Measurements from ENCODE around the gene EFNB1. TPM values are rescaled to one million over a fixed set of nuclear protein-coding genes. Genes with fewer than 3 reads are reported as not detected.

The EFNB1 gene
- total and polyA plus RNA-seq, 2 experiments from 2014 or later, result 1.3 to 2.7 TPM

DNA sequence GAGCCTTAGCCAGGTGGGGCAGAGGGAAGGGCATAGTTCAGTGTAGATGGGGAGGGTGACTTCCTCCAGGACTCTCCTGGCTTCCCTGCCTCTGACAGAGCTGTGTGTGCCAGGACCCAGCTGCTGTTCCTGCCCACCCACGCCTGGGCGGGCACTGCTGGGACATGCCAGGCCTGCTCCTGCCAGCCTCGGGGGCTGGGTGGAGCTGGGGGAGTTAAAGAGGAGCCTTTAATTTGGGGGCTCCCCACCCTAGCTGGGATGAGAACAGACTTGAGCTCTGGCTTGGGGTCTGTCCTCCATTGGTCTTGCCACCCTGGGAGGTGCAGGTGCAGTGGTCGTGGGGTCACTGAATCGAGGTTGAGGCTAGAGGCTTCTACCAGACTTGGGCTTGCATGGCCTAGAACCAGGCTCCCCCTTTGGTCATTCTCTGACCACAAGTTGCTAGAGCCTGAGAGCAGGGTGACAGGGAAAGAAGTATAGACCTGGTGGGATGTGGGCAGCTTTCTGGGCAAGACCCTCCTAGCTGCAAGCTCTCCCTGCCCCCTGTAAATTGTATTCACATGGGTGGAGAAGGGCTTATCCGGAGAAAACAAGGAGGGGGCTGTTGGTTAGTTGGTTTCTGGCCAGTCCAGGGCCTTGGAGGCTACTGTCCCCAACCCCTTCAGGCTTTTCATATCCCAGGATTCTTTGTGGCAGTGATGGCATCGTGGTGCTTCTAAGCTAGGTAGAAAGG lies 5.7 kb downstream of the EFNB1 start (continued):
- TF ChIP-seq, protein P1, sequence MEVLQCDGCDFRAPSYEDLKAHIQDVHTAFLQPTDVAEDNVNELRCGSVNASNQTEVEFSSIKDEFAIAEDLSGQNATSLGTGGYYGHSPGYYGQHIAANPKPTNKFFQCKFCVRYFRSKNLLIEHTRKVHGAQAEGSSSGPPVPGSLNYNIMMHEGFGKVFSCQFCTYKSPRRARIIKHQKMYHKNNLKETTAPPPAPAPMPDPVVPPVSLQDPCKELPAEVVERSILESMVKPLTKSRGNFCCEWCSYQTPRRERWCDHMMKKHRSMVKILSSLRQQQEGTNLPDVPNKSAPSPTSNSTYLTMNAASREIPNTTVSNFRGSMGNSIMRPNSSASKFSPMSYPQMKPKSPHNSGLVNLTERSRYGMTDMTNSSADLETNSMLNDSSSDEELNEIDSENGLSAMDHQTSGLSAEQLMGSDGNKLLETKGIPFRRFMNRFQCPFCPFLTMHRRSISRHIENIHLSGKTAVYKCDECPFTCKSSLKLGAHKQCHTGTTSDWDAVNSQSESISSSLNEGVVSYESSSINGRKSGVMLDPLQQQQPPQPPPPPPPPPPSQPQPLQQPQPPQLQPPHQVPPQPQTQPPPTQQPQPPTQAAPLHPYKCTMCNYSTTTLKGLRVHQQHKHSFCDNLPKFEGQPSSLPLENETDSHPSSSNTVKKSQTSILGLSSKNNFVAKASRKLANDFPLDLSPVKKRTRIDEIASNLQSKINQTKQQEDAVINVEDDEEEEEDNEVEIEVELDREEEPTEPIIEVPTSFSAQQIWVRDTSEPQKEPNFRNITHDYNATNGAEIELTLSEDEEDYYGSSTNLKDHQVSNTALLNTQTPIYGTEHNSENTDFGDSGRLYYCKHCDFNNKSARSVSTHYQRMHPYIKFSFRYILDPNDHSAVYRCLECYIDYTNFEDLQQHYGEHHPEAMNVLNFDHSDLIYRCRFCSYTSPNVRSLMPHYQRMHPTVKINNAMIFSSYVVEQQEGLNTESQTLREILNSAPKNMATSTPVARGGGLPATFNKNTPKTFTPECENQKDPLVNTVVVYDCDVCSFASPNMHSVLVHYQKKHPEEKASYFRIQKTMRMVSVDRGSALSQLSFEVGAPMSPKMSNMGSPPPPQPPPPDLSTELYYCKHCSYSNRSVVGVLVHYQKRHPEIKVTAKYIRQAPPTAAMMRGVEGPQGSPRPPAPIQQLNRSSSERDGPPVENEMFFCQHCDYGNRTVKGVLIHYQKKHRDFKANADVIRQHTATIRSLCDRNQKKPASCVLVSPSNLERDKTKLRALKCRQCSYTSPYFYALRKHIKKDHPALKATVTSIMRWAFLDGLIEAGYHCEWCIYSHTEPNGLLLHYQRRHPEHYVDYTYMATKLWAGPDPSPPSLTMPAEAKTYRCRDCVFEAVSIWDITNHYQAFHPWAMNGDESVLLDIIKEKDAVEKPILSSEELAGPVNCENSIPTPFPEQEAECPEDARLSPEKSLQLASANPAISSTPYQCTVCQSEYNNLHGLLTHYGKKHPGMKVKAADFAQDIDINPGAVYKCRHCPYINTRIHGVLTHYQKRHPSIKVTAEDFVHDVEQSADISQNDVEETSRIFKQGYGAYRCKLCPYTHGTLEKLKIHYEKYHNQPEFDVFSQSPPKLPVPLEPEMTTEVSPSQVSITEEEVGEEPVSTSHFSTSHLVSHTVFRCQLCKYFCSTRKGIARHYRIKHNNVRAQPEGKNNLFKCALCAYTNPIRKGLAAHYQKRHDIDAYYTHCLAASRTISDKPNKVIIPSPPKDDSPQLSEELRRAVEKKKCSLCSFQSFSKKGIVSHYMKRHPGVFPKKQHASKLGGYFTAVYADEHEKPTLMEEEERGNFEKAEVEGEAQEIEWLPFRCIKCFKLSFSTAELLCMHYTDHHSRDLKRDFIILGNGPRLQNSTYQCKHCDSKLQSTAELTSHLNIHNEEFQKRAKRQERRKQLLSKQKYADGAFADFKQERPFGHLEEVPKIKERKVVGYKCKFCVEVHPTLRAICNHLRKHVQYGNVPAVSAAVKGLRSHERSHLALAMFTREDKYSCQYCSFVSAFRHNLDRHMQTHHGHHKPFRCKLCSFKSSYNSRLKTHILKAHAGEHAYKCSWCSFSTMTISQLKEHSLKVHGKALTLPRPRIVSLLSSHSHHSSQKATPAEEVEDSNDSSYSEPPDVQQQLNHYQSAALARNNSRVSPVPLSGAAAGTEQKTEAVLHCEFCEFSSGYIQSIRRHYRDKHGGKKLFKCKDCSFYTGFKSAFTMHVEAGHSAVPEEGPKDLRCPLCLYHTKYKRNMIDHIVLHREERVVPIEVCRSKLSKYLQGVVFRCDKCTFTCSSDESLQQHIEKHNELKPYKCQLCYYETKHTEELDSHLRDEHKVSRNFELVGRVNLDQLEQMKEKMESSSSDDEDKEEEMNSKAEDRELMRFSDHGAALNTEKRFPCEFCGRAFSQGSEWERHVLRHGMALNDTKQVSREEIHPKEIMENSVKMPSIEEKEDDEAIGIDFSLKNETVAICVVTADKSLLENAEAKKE (CRISPR knock-in tag; IDR thresholded peaks at IDR 0.05), result no peak
- TF ChIP-seq STAT1 (IDR thresholded peaks at IDR 0.05; ENCODE audit: unreplicated experiment), result no peak

DNA sequence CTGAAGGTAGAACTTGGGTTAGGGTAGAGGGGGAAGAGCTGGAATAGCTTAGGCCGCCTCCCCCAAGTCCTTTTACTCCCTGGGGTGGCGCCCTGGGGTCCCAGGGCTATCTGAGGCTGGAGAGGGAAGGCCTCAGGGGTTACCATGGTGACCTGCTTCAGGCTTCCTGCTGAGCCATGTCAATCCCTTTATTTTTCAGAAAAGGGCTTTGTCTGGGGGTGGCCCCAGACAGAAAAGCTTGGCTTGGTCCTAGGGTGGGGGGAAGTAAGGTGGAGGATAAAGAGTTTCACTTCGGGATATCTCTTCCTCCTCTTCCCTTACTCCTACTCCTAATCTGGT lies 6.3 kb downstream of the EFNB1 start:
- no peaks in the 10 kb centered on the region; the same call in 1 of the 2 replicates for H4K20me1 ChIP-seq (replicated peaks; ENCODE audit: insufficient read depth)
- H3K4me3 ChIP-seq, result no peak overlapping the region
- DNase-seq (ENCODE audit: low spot score), result no peak
- peaks cover 37% of the 10 kb centered on the region for H3K27me3 Mint-ChIP-seq (ENCODE audit: insufficient read depth, low read depth, poor library complexity)
- H3K27ac Mint-ChIP-seq, result no peak overlapping the region
- H3F3A ChIP-seq (replicated peaks; ENCODE audit: low read depth), result no peaks in the 10 kb centered on the region
- H3K27me3 ChIP-seq (ENCODE audit: insufficient read depth), result peaks cover 61% of the 10 kb centered on the region
- H3K9me2 ChIP-seq (ENCODE audit: insufficient read depth), result no peaks in the 10 kb centered on the region
- no peak overlapping the region for H3K27ac ChIP-seq (ENCODE audit: low read depth)
- no peak for ATAC-seq
- H3K4me3 Mint-ChIP-seq, result no peak overlapping the region
- H2AFZ ChIP-seq, result no peak overlapping the region
- TF ChIP-seq, protein P2, sequence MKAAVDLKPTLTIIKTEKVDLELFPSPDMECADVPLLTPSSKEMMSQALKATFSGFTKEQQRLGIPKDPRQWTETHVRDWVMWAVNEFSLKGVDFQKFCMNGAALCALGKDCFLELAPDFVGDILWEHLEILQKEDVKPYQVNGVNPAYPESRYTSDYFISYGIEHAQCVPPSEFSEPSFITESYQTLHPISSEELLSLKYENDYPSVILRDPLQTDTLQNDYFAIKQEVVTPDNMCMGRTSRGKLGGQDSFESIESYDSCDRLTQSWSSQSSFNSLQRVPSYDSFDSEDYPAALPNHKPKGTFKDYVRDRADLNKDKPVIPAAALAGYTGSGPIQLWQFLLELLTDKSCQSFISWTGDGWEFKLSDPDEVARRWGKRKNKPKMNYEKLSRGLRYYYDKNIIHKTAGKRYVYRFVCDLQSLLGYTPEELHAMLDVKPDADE (IDR thresholded peaks at IDR 0.05), result no peak
- TF ChIP-seq ZNF331 (CRISPR knock-in tag; IDR thresholded peaks at IDR 0.05; ENCODE audit: low read depth) (no peak), POLR2AphosphoS5 (IDR thresholded peaks at IDR 0.05; ENCODE audit: low read depth) (no peak), EZH2 (IDR thresholded peaks at IDR 0.05; ENCODE audit: low read depth, unreplicated experiment) (no peak), STAT1 (IDR thresholded peaks at IDR 0.05; ENCODE audit: unreplicated experiment) (no peak), NANOG (IDR thresholded peaks at IDR 0.05; ENCODE audit: borderline replicate concordance) (no peak)
- TF ChIP-seq, protein P3, sequence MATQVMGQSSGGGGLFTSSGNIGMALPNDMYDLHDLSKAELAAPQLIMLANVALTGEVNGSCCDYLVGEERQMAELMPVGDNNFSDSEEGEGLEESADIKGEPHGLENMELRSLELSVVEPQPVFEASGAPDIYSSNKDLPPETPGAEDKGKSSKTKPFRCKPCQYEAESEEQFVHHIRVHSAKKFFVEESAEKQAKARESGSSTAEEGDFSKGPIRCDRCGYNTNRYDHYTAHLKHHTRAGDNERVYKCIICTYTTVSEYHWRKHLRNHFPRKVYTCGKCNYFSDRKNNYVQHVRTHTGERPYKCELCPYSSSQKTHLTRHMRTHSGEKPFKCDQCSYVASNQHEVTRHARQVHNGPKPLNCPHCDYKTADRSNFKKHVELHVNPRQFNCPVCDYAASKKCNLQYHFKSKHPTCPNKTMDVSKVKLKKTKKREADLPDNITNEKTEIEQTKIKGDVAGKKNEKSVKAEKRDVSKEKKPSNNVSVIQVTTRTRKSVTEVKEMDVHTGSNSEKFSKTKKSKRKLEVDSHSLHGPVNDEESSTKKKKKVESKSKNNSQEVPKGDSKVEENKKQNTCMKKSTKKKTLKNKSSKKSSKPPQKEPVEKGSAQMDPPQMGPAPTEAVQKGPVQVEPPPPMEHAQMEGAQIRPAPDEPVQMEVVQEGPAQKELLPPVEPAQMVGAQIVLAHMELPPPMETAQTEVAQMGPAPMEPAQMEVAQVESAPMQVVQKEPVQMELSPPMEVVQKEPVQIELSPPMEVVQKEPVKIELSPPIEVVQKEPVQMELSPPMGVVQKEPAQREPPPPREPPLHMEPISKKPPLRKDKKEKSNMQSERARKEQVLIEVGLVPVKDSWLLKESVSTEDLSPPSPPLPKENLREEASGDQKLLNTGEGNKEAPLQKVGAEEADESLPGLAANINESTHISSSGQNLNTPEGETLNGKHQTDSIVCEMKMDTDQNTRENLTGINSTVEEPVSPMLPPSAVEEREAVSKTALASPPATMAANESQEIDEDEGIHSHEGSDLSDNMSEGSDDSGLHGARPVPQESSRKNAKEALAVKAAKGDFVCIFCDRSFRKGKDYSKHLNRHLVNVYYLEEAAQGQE (IDR thresholded peaks at IDR 0.05; ENCODE audit: unreplicated experiment), result no peak
- H3K36me3 ChIP-seq (ENCODE audit: insufficient read depth), result no peaks in the 10 kb centered on the region
- H3K4me1 Mint-ChIP-seq, result peaks cover 21% of the 10 kb centered on the region; the same call in 2 of the 3 replicates
- no peaks in the 10 kb centered on the region for H3K9me3 Mint-ChIP-seq
- no peaks in the 10 kb centered on the region; the same call in 2 of the 3 replicates for H3K36me3 Mint-ChIP-seq (ENCODE audit: low read depth)
- peaks cover 16% of the 10 kb centered on the region; the same call in 1 of the 2 replicates for H3K4me1 ChIP-seq (ENCODE audit: insufficient read depth)
- no peak overlapping the region for H3K4me2 ChIP-seq
- H3K79me2 ChIP-seq (replicated peaks; ENCODE audit: insufficient read depth), result no peaks in the 10 kb centered on the region

Data from GM23338 (cell line).